Neural cell (in vitro differentiated cells): ENCODE measurements around the gene SH3BGRL2. TPM values are rescaled to one million over a fixed set of nuclear protein-coding genes. Genes with fewer than 3 reads are reported as not detected.

Experiments used
- H2AFZ ChIP-seq: fragments of 200-600, 300-800 bp; sonication (generic), shearing (Covaris generic); 2 replicates; pipeline ENCODE4 v1.6.0; 2014; ENCODE audit warnings: low read depth, mild to moderate bottlenecking, antibody characterized with exemption, low read length, moderate library complexity
- H3F3A ChIP-seq: fragments of 200-600 bp; shearing (Covaris generic); 2 replicates; pipeline ENCODE4 v1.6.1; 2016; ENCODE audit warnings: mild to moderate bottlenecking, moderate library complexity, mixed read lengths, antibody characterized with exemption, low read length; ENCODE audit not compliant: insufficient read depth, poor library complexity, severe bottlenecking
- H3K27ac ChIP-seq: fragments of 200-600, 300-800 bp; sonication (generic), shearing (Covaris generic); 2 replicates; pipeline ENCODE4 v1.5.1; 2014; ENCODE audit warnings: mild to moderate bottlenecking, low read length, moderate library complexity
- H3K27me3 ChIP-seq: fragments of 300-800, 200-600 bp; sonication (generic), shearing (Covaris generic); 2 replicates; pipeline ENCODE4 v1.6.0; 2014; ENCODE audit warnings: mild to moderate bottlenecking, low read depth, low read length, moderate library complexity; ENCODE audit not compliant: insufficient read depth
- H3K36me3 ChIP-seq: fragments of 300-800, 200-600 bp; sonication (generic), shearing (Covaris generic); 2 replicates; pipeline ENCODE4 v1.5.1; 2014; ENCODE audit warnings: mild to moderate bottlenecking, antibody characterized with exemption, low read length, moderate library complexity; ENCODE audit not compliant: insufficient read depth
- H3K4me2 ChIP-seq: fragments of 300-800, 200-600 bp; sonication (generic), shearing (Covaris generic); 2 replicates; pipeline ENCODE4 v1.6.0; 2014; ENCODE audit warnings: mild to moderate bottlenecking, low read length
- H3K4me3 ChIP-seq: fragments of 300-800, 200-600 bp; sonication (generic), shearing (Covaris generic); 2 replicates; pipeline ENCODE4 v1.5.1; 2014; ENCODE audit warnings: mild to moderate bottlenecking, low read length, moderate library complexity
- H3K79me2 ChIP-seq: fragments of 200-600 bp; shearing (Covaris generic); replicated peaks from 2 replicates; pipeline ENCODE4 v1.6.0; 2014; ENCODE audit warnings: mild to moderate bottlenecking, low read length, moderate library complexity; ENCODE audit not compliant: insufficient read depth
- H3K9ac ChIP-seq: fragments of 300-800, 200-600 bp; sonication (generic), shearing (Covaris generic); 2 replicates; pipeline ENCODE4 v1.6.1; 2016; ENCODE audit warnings: mild to moderate bottlenecking, low read length, mixed read lengths
- H3K9me2 ChIP-seq: fragments of 200-600 bp; shearing (Covaris generic); 2 replicates; pipeline ENCODE4 v1.6.1; 2016; ENCODE audit warnings: mild to moderate bottlenecking, low read length, mixed read lengths; ENCODE audit not compliant: insufficient read depth
- H3K9me3 ChIP-seq: fragments of 200-600, 300-800 bp; sonication (generic), shearing (Covaris generic); 2 replicates; pipeline ENCODE4 v1.6.1; 2016; ENCODE audit warnings: mild to moderate bottlenecking, mixed run types, low read length, moderate library complexity, mixed read lengths
- H4K20me1 ChIP-seq: fragments of 200-600 bp; shearing (Covaris generic); 2 replicates; pipeline ENCODE4 v1.6.1; 2016; ENCODE audit warnings: mild to moderate bottlenecking, mixed run types; ENCODE audit not compliant: insufficient read depth
- EP300 ChIP-seq: fragments of 450-650 bp; conservative IDR thresholded peaks from 2 replicates; pipeline ENCODE4 v1.6.1; 2014; ENCODE audit warnings: antibody characterized with exemption, mild to moderate bottlenecking, moderate library complexity; ENCODE audit not compliant: poor library complexity, severe bottlenecking
- EZH2 ChIP-seq: fragments of 200-600, 300-800 bp; shearing (Covaris generic), sonication (generic); IDR thresholded peaks from 2 replicates; pipeline ENCODE4 v1.6.1; 2014; ENCODE audit warnings: antibody characterized with exemption, low read length, borderline replicate concordance, mild to moderate bottlenecking; ENCODE audit not compliant: insufficient read depth, poor library complexity, severe bottlenecking
- MXI1 ChIP-seq: fragments of 450-650 bp; conservative IDR thresholded peaks from 2 replicates; pipeline ENCODE4 v1.6.1; 2014; ENCODE audit warnings: antibody characterized with exemption, mild to moderate bottlenecking; ENCODE audit not compliant: poor library complexity, severe bottlenecking
- POLR2AphosphoS5 ChIP-seq: IDR thresholded peaks from 2 replicates; pipeline ENCODE4 v1.6.1; 2012
- RAD21 ChIP-seq: fragments of 450-650 bp; conservative IDR thresholded peaks from 2 replicates; pipeline ENCODE4 v1.6.1; 2014; ENCODE audit warnings: antibody characterized with exemption, mild to moderate bottlenecking, moderate library complexity
- SMC3 ChIP-seq: fragments of 450-650 bp; conservative IDR thresholded peaks from 2 replicates; pipeline ENCODE4 v1.6.1; 2014; ENCODE audit warnings: antibody characterized with exemption, mild to moderate bottlenecking, moderate library complexity; ENCODE audit not compliant: poor library complexity
- TAF1 ChIP-seq: IDR thresholded peaks from 2 replicates; pipeline ENCODE4 v1.6.1; 2012; ENCODE audit warnings: low read depth
- polyA plus RNA-seq: library from polyadenylated mRNA; depleted of rRNA; stranded (reverse); fragments of >200 nt; gene quantifications from 2 replicates; pipeline ENCODE4 v1.2.3, GENCODE V29; 2014
- TF ChIP-seq, protein P1 (sequence below): fragments of 450-650 bp; IDR thresholded peaks from 2 replicates; pipeline ENCODE4 v1.5.1; 2014; ENCODE audit warnings: antibody characterized with exemption, mild to moderate bottlenecking, moderate library complexity; ENCODE audit not compliant: poor library complexity, severe bottlenecking
- TF ChIP-seq, protein P2 (sequence below): IDR thresholded peaks from 2 replicates; pipeline ENCODE4 v1.6.1; 2012; ENCODE audit warnings: borderline replicate concordance

SH3BGRL2 gene
- polyA plus RNA-seq, 1 donor from 2014 or later = 25.3 TPM

DNA sequence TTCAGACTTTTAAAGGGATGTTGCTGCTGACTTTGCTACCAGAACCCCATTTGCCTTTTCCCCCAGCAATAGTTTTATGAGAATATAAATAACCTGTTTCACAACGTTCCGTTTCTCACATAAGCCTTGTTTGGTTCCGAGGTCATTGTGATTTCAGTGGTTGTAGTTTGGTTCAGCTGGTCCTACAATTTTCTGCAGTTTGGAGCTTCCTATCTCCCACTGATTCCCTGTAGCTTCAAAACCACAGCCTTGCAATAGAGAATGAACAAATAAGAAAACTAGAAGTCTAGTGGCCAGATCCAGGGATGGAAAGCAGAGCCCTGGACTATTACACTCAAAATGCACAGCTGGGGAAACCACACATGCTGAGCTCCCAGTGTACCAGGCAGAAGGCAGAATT lies 24.1 kb upstream of the SH3BGRL2 start:
- H4K20me1 ChIP-seq = no peaks in the 10 kb centered on the region
- TF ChIP-seq, protein P1, sequence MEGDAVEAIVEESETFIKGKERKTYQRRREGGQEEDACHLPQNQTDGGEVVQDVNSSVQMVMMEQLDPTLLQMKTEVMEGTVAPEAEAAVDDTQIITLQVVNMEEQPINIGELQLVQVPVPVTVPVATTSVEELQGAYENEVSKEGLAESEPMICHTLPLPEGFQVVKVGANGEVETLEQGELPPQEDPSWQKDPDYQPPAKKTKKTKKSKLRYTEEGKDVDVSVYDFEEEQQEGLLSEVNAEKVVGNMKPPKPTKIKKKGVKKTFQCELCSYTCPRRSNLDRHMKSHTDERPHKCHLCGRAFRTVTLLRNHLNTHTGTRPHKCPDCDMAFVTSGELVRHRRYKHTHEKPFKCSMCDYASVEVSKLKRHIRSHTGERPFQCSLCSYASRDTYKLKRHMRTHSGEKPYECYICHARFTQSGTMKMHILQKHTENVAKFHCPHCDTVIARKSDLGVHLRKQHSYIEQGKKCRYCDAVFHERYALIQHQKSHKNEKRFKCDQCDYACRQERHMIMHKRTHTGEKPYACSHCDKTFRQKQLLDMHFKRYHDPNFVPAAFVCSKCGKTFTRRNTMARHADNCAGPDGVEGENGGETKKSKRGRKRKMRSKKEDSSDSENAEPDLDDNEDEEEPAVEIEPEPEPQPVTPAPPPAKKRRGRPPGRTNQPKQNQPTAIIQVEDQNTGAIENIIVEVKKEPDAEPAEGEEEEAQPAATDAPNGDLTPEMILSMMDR = no peak
- no peak for TF ChIP-seq EZH2
- no peak for TF ChIP-seq MXI1
- TF ChIP-seq, protein P2, sequence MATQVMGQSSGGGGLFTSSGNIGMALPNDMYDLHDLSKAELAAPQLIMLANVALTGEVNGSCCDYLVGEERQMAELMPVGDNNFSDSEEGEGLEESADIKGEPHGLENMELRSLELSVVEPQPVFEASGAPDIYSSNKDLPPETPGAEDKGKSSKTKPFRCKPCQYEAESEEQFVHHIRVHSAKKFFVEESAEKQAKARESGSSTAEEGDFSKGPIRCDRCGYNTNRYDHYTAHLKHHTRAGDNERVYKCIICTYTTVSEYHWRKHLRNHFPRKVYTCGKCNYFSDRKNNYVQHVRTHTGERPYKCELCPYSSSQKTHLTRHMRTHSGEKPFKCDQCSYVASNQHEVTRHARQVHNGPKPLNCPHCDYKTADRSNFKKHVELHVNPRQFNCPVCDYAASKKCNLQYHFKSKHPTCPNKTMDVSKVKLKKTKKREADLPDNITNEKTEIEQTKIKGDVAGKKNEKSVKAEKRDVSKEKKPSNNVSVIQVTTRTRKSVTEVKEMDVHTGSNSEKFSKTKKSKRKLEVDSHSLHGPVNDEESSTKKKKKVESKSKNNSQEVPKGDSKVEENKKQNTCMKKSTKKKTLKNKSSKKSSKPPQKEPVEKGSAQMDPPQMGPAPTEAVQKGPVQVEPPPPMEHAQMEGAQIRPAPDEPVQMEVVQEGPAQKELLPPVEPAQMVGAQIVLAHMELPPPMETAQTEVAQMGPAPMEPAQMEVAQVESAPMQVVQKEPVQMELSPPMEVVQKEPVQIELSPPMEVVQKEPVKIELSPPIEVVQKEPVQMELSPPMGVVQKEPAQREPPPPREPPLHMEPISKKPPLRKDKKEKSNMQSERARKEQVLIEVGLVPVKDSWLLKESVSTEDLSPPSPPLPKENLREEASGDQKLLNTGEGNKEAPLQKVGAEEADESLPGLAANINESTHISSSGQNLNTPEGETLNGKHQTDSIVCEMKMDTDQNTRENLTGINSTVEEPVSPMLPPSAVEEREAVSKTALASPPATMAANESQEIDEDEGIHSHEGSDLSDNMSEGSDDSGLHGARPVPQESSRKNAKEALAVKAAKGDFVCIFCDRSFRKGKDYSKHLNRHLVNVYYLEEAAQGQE = no peak
- TF ChIP-seq SMC3 = no peak
- TF ChIP-seq EP300 = no peak
- no peak for TF ChIP-seq RAD21
- no peak for TF ChIP-seq POLR2AphosphoS5
- TF ChIP-seq TAF1 = no peak

DNA sequence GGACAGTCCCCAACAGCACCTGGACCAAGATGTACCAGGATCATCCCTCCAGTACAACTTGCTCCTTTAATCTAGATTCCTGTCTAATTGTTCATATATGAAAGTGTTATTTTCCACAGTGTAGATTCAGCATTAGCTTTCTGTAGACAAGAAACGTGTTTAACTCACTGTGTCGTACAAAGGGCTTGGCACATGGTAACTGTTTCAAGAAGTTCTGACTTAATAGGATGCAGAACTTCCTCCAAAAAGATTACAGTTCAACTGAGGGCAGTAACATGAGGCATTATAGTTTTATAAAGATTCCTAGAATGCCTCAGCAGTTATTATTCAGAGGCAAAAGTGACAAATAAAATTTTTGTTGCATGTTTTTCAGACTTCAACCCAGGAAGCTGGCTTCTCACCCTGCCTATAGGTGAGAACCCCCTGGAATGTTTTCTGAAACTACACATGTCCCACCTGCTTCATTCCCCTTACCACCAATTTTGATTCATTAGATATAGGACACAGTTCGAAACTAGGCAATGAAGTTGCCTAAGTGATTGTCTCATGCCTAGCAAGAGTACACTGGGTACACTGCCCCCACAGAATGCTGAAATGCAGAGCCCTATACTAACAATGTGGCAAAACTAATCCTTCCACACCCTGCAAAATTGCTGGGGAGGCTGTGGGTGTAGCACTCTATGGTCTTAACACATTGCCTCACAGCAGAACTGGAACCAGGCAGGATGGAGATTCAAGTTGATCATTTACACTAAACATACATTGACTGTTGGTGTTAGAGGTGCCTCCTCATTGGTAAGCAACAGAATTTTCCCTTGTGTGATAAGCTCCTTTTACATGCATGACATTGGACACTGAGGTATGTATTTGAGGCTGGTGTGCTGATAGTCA lies 22.6 kb upstream of the SH3BGRL2 start:
- H3K4me2 ChIP-seq = no peak overlapping the region
- no peak overlapping the region for H2AFZ ChIP-seq
- H3K27me3 ChIP-seq = no peaks in the 10 kb centered on the region
- no peaks in the 10 kb centered on the region for H3K36me3 ChIP-seq
- H4K20me1 ChIP-seq = no peaks in the 10 kb centered on the region
- H3F3A ChIP-seq = no peaks in the 10 kb centered on the region
- TF ChIP-seq, protein P1 = no peak
- no peak for TF ChIP-seq POLR2AphosphoS5
- no peak for TF ChIP-seq RAD21
- no peak for TF ChIP-seq EP300
- no peak for TF ChIP-seq MXI1
- TF ChIP-seq SMC3 = no peak
- TF ChIP-seq TAF1 = no peak
- TF ChIP-seq EZH2 = no peak
- TF ChIP-seq, protein P2 = no peak
- no peaks in the 10 kb centered on the region for H3K9me3 ChIP-seq
- H3K9me2 ChIP-seq = no peaks in the 10 kb centered on the region
- H3K27ac ChIP-seq = no peak overlapping the region
- H3K9ac ChIP-seq = no peak overlapping the region
- H3K4me3 ChIP-seq = no peak overlapping the region
- H3K79me2 ChIP-seq = no peaks in the 10 kb centered on the region

More for the DNA sequence above, 24.1 kb upstream of the SH3BGRL2 start:
- H3K9me3 ChIP-seq = no peaks in the 10 kb centered on the region
- no peak overlapping the region for H2AFZ ChIP-seq
- H3K36me3 ChIP-seq = no peaks in the 10 kb centered on the region
- H3K27ac ChIP-seq = no peak overlapping the region
- no peak overlapping the region for H3K4me3 ChIP-seq
- no peak overlapping the region for H3K4me2 ChIP-seq
- H3K27me3 ChIP-seq = no peaks in the 10 kb centered on the region
- H3K79me2 ChIP-seq = no peaks in the 10 kb centered on the region
- H3F3A ChIP-seq = no peaks in the 10 kb centered on the region
- no peak overlapping the region for H3K9ac ChIP-seq
- no peaks in the 10 kb centered on the region for H3K9me2 ChIP-seq
